A549 (cell line): ENCODE results near the gene SEMA6B. TPM values are rescaled to one million over a fixed set of nuclear protein-coding genes. Genes with fewer than 3 reads are reported as not detected.

Experiments
- ATAC-seq, 2 experiments: fragments of 200-7000 bp in 1 of 2; fragments of >200 bp in 1 of 2; cut with Nextera tagmentation in 1 of 2; cut with Tn5 transposase in 1 of 2; 3 replicates each; pipeline versions ENCODE4 v1.8.0 to v1.9.1; 2018 to 2020; ENCODE audit warnings: mild to moderate bottlenecking in 1 of 2, moderate library complexity in 1 of 2
- CTCF ChIA-PET: fragments of 300-600 bp; sonication (Branson Sonifier 250); formaldehyde crosslinking; extraction: SDS; loops from one replicate; lab custom pipeline; 2021; ENCODE audit warnings: antibody characterized with exemption, inconsistent platforms; lab: Yijun Ruan, JAX
- POLR2A ChIA-PET: fragments of 350-600 bp; formaldehyde crosslinking; extraction: SDS; loops from one replicate; lab custom pipeline; 2021; ENCODE audit warnings: antibody characterized with exemption, inconsistent platforms; lab: Yijun Ruan, JAX
- DNase-seq, 2 experiments: peaks; one replicate each; pipeline versions ENCODE4 v3.0.0 to v3.0.0-alpha.2; 2011 to 2016; ENCODE audit warnings: low read depth in 1 of 2, low spot score in 1 of 2
- FAIRE-seq: peaks from 2 replicates; lab custom pipeline; 2011; peaks lifted over from hg19 to GRCh38; lab: Jason Lieb, UNC
- H3K27ac ChIP-seq, 2 experiments: fragments of >200 bp; sonication (Bioruptor Twin); formaldehyde crosslinking; 3 replicates each; pipeline ENCODE4 v1.5.1; 2016 to 2017
- H3K4me1 ChIP-seq: fragments of >200 bp; sonication (Bioruptor Twin); formaldehyde crosslinking; 3 replicates; pipeline ENCODE4 v1.6.1; 2016
- H3K4me2 ChIP-seq: fragments of >200 bp; sonication (Bioruptor Twin); formaldehyde crosslinking; 3 replicates; pipeline ENCODE4 v1.6.1; 2016
- H3K4me3 ChIP-seq: fragments of >200 bp; sonication (Bioruptor Twin); formaldehyde crosslinking; 3 replicates; pipeline ENCODE4 v1.5.1; 2016
- H3K9me3 ChIP-seq: fragments of >200 bp; sonication (Bioruptor Twin); formaldehyde crosslinking; 3 replicates; pipeline ENCODE4 v1.6.1; 2016
- CBX2 ChIP-seq: fragments of 200-600 bp; sonication (generic); IDR thresholded peaks from 2 replicates; pipeline ENCODE4 v1.6.1; 2016; ENCODE audit warnings: low read depth, mild to moderate bottlenecking, borderline replicate concordance
- CTCF ChIP-seq: fragments of >200 bp; sonication (Bioruptor Twin); formaldehyde crosslinking; IDR thresholded peaks from 3 replicates; pipeline ENCODE4 v1.5.1; 2016
- EHMT2 ChIP-seq: fragments of 200-600 bp; sonication (generic); IDR thresholded peaks from 2 replicates; pipeline ENCODE4 v1.6.1; 2016; ENCODE audit warnings: antibody characterized with exemption, low read depth, mild to moderate bottlenecking, moderate library complexity
- FOXS1 ChIP-seq: fragments of 250-450 bp; sonication (Bioruptor Pico); IDR thresholded peaks from 2 replicates; pipeline ENCODE4 v1.5.0; 2020; ENCODE audit warnings: mild to moderate bottlenecking, moderate library complexity
- HES2 ChIP-seq: fragments of >200 bp; sonication (Bioruptor Twin); formaldehyde crosslinking; IDR thresholded peaks from 2 replicates; pipeline ENCODE4 v1.6.1; 2016
- HEYL ChIP-seq: fragments of 250-450 bp; sonication (Bioruptor Pico); IDR thresholded peaks from 2 replicates; pipeline ENCODE4 v1.8.0; 2021; ENCODE audit warnings: mild to moderate bottlenecking, moderate library complexity
- HMGXB4 ChIP-seq: fragments of 250-450 bp; sonication (Bioruptor Pico); IDR thresholded peaks from 2 replicates; pipeline ENCODE4 v1.5.0; 2021; ENCODE audit warnings: mild to moderate bottlenecking, moderate library complexity, borderline replicate concordance
- HOXA7 ChIP-seq: fragments of 250-450 bp; sonication (Bioruptor Pico); IDR thresholded peaks from 2 replicates; pipeline ENCODE4 v1.5.0; 2020; ENCODE audit warnings: mild to moderate bottlenecking, moderate library complexity
- KDM5A ChIP-seq: fragments of 200-600 bp; sonication (generic); IDR thresholded peaks from 2 replicates; pipeline ENCODE4 v1.6.1; 2016; ENCODE audit warnings: antibody characterized with exemption, mild to moderate bottlenecking
- NPAS2 ChIP-seq: fragments of 250-450 bp; sonication (Bioruptor Pico); IDR thresholded peaks from 2 replicates; pipeline ENCODE4 v1.8.0; 2022; ENCODE audit warnings: mild to moderate bottlenecking, moderate library complexity, borderline replicate concordance
- NR3C1 ChIP-seq: fragments of >200 bp; sonication (Bioruptor Twin); formaldehyde crosslinking; IDR thresholded peaks from 3 replicates; pipeline ENCODE4 v1.6.1; 2017
- PBX3 ChIP-seq: IDR thresholded peaks from 2 replicates; pipeline ENCODE4 v1.6.1; 2012
- POLR2A ChIP-seq: IDR thresholded peaks from 2 replicates; pipeline ENCODE4 v1.6.1; 2012; ENCODE audit warnings: mild to moderate bottlenecking, low read length
- RAD21 ChIP-seq, 2 experiments: fragments of >200 bp in 1 of 2; sonication (Bioruptor Twin) in 1 of 2; formaldehyde crosslinking in 1 of 2; IDR thresholded peaks in 1 of 2; conservative IDR thresholded peaks in 1 of 2; 2 replicates in 1 of 2; 3 replicates in 1 of 2; pipeline ENCODE4 v1.6.1; 2012 to 2018; ENCODE audit warnings: inconsistent platforms in 1 of 2
- REST ChIP-seq: fragments of 200-600 bp; sonication (generic); IDR thresholded peaks from 2 replicates; pipeline ENCODE4 v1.6.1; 2016; ENCODE audit warnings: antibody characterized with exemption, mild to moderate bottlenecking, moderate library complexity
- RFX5 ChIP-seq: fragments of 450-650 bp; IDR thresholded peaks from 2 replicates; pipeline ENCODE4 v1.7.1; 2014; ENCODE audit warnings: antibody characterized with exemption, mild to moderate bottlenecking, moderate library complexity
- SMC3 ChIP-seq: fragments of >200 bp; sonication (Bioruptor Twin); formaldehyde crosslinking; IDR thresholded peaks from 3 replicates; pipeline ENCODE4 v1.6.1; 2018; ENCODE audit warnings: inconsistent platforms
- TFCP2L1 ChIP-seq: fragments of 250-450 bp; sonication (Bioruptor Pico); IDR thresholded peaks from 2 replicates; pipeline ENCODE4 v1.5.0; 2021; ENCODE audit warnings: mild to moderate bottlenecking
- TP53 ChIP-seq: fragments of 250-450 bp; sonication (Bioruptor Pico); IDR thresholded peaks from 2 replicates; pipeline ENCODE4 v1.5.0; 2021; ENCODE audit warnings: mild to moderate bottlenecking, moderate library complexity
- USF2 ChIP-seq: fragments of 450-650 bp; IDR thresholded peaks from 2 replicates; pipeline ENCODE4 v1.6.1; 2014; ENCODE audit warnings: antibody characterized with exemption
- WGBS: methylation state at CpG from one replicate; pipeline ENCODE4 v1.1.6; 2017; ENCODE audit errors: missing lambda C conversion rate; 5-methylcytosine and 5-hydroxymethylcytosine counted together
- polyA plus RNA-seq, 4 experiments: library from polyadenylated mRNA; depleted of rRNA in 3 of 4; stranded (reverse); fragments of >200 nt; fragmentation: RNase III in 1 of 4; extraction: RNeasy Plus Mini Kit Qiagen cat#74134 plus additional on column Dnase treatment in 1 of 4; gene quantifications; 2 replicates in 3 of 4; 3 replicates in 1 of 4; pipeline ENCODE4 v1.2.3, GENCODE V29; 2011 to 2017

The SEMA6B gene
- polyA plus RNA-seq, 2 of the 4 experiments (the other 2 are of a cell fraction): 5.7 to 9.0 TPM

GRCh38 chr19:4522291-4523002, 37.0 kb downstream of the SEMA6B start:
- 88% methylated on average over 14 of the region's 15 CpGs for WGBS
- Histone ChIP-seq H3K4me3 (no peak overlapping the region), H3K9me3 (no peaks in the 10 kb centered on the region), H3K27ac (no peak overlapping the region), H3K4me1 (peaks cover 5% of the 10 kb centered on the region; the same call in 1 of the 3 replicates), H3K4me2 (no peak overlapping the region)
- ChIA-PET POLR2A (no interaction called here), CTCF (interaction anchor here (0.6 to 3.3 kb wide), 14 partner anchors 9 to 855 kb away, joined by 3 to 51 read pairs (median 5); partner anchors contain the start of gene PLIN5)
- FAIRE-seq (no peak), DNase-seq (no peak), ATAC-seq (no peak)
- TF ChIP-seq REST (no peak), RAD21 (conservative IDR thresholded peaks at IDR 0.05 in 1 of 2, IDR thresholded peaks at IDR 0.05 in 1 of 2) (no peak), KDM5A (no peak), HEYL (no peak), CBX2 (no peak), PBX3 (no peak), TFCP2L1 (CRISPR knock-in tag) (no peak), SMC3 (no peak), NPAS2 (CRISPR knock-in tag) (no peak), TP53 (no peak), CTCF (no peak), NR3C1 (no peak), USF2 (no peak), HMGXB4 (CRISPR knock-in tag) (no peak)

GRCh38 chr19:4521888-4522242, 37.6 kb downstream of the SEMA6B start:
- no peak for FAIRE-seq
- no peak for TF ChIP-seq POLR2A
- TF ChIP-seq RFX5: no peak
- no peak for TF ChIP-seq HES2
- TF ChIP-seq USF2: no peak
- no peak for TF ChIP-seq FOXS1 (CRISPR knock-in tag)
- TF ChIP-seq PBX3: no peak
- TF ChIP-seq HOXA7 (CRISPR knock-in tag): no peak
- TF ChIP-seq EHMT2: no peak

More at GRCh38 chr19:4521888-4522242, 37.6 kb downstream of the SEMA6B start:
- Histone ChIP-seq H3K4me2 (no peak overlapping the region), H3K4me1 (peaks cover 10% of the 10 kb centered on the region), H3K9me3 (no peaks in the 10 kb centered on the region), H3K27ac (peak overlapping the region in 1 of 2 experiments; percentile 30; a peak in 1 of 6 replicates), H3K4me3 (no peak overlapping the region)
- DNase-seq: no peak
- ChIA-PET POLR2A (interaction anchor here (1.6 kb wide), 1 partner anchor 13 kb away, joined by 4 read pairs; the partner anchor contains the start of gene PLIN5), CTCF (interaction anchor here (0.6 to 2.1 kb wide), 3 partner anchors 13 to 856 kb away, joined by 3 to 6 read pairs (median 3); partner anchors contain the start of gene PLIN5)
- WGBS: 72% methylated on average over 5 of the region's 5 CpGs
- ATAC-seq: no peak
